DND-41 (cell line): ENCODE measurements around the gene FKBP9.

Source experiments
- EZH2 ChIP-seq: IDR thresholded peaks from 3 replicates; pipeline ENCODE4 v1.6.1; 2012; ENCODE audit warnings: borderline replicate concordance, low read depth, mild to moderate bottlenecking, moderate library complexity, low read length, inconsistent platforms; ENCODE audit not compliant: severe bottlenecking
- TF ChIP-seq, protein P1 (sequence below): IDR thresholded peaks from 2 replicates; pipeline ENCODE4 v1.5.1; 2012; ENCODE audit warnings: borderline replicate concordance, low read length, moderate library complexity, mild to moderate bottlenecking; ENCODE audit not compliant: poor library complexity, severe bottlenecking; ENCODE audit errors: extremely low read depth

GRCh38 chr7:33040803-33041516 is 83.7 kb downstream of the FKBP9 start:
- TF ChIP-seq, protein P1, sequence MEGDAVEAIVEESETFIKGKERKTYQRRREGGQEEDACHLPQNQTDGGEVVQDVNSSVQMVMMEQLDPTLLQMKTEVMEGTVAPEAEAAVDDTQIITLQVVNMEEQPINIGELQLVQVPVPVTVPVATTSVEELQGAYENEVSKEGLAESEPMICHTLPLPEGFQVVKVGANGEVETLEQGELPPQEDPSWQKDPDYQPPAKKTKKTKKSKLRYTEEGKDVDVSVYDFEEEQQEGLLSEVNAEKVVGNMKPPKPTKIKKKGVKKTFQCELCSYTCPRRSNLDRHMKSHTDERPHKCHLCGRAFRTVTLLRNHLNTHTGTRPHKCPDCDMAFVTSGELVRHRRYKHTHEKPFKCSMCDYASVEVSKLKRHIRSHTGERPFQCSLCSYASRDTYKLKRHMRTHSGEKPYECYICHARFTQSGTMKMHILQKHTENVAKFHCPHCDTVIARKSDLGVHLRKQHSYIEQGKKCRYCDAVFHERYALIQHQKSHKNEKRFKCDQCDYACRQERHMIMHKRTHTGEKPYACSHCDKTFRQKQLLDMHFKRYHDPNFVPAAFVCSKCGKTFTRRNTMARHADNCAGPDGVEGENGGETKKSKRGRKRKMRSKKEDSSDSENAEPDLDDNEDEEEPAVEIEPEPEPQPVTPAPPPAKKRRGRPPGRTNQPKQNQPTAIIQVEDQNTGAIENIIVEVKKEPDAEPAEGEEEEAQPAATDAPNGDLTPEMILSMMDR = no peak
- TF ChIP-seq EZH2 = no peak
